ENCODE results near the gene PLA2G4A. TPM values are rescaled to one million over a fixed set of nuclear protein-coding genes. Genes with fewer than 3 reads are reported as not detected.

The PLA2G4A gene
- total and polyA plus RNA-seq, 2 donors (not counting 1 experiment from before 2014, with no cell fraction given): 0.15 TPM; not detected in 1

GRCh38 chr1:186848509-186849130 lies 19.9 kb downstream of the PLA2G4A start:
- Mint-ChIP-seq H3K27ac (no peak overlapping the region), H3K4me3 (no peak overlapping the region)
- H3K79me2 ChIP-seq (ENCODE audit: control insufficient read depth, insufficient read depth, low read length): no peaks in the 10 kb centered on the region

GRCh38 chr1:186849271-186849671 lies 20.5 kb downstream of the PLA2G4A start:
- no peaks in the 10 kb centered on the region for H3K4me1 ChIP-seq (ENCODE audit: control insufficient read depth in 2 of 2, insufficient read depth in 2 of 2, low read length in 2 of 2)
- H2AFZ ChIP-seq (ENCODE audit: insufficient read depth, low read depth, low read length, poor library complexity, severe bottlenecking): no peak overlapping the region
- H3K79me2 ChIP-seq (ENCODE audit: control insufficient read depth, insufficient read depth, low read length): no peaks in the 10 kb centered on the region
- no peak for DNase-seq
- H3K4me3 Mint-ChIP-seq: no peak overlapping the region
- ATAC-seq (ENCODE audit: low read depth): no peak
- no peak overlapping the region for H3K4me3 ChIP-seq (ENCODE audit: control extremely low read depth in 1 of 5, extremely low read depth in 1 of 5, insufficient read depth in 1 of 5, low read depth in 2 of 5, low read length in 4 of 5)
- no peaks in the 10 kb centered on the region for H3K9me3 Mint-ChIP-seq (ENCODE audit: insufficient read depth)
- no peaks in the 10 kb centered on the region for H3K4me1 Mint-ChIP-seq
- no peaks in the 10 kb centered on the region for H3K27me3 Mint-ChIP-seq
- H4K20me1 ChIP-seq (ENCODE audit: control insufficient read depth, insufficient read depth, low read length, poor library complexity, severe bottlenecking): no peaks in the 10 kb centered on the region
- no peak overlapping the region for H3K27ac ChIP-seq (ENCODE audit: low read length in 2 of 2)
- TF ChIP-seq EZH2 (IDR thresholded peaks at IDR 0.05; ENCODE audit: borderline replicate concordance, insufficient read depth, low read depth, low read length, poor library complexity, severe bottlenecking): no peak
- TF ChIP-seq, protein P1, sequence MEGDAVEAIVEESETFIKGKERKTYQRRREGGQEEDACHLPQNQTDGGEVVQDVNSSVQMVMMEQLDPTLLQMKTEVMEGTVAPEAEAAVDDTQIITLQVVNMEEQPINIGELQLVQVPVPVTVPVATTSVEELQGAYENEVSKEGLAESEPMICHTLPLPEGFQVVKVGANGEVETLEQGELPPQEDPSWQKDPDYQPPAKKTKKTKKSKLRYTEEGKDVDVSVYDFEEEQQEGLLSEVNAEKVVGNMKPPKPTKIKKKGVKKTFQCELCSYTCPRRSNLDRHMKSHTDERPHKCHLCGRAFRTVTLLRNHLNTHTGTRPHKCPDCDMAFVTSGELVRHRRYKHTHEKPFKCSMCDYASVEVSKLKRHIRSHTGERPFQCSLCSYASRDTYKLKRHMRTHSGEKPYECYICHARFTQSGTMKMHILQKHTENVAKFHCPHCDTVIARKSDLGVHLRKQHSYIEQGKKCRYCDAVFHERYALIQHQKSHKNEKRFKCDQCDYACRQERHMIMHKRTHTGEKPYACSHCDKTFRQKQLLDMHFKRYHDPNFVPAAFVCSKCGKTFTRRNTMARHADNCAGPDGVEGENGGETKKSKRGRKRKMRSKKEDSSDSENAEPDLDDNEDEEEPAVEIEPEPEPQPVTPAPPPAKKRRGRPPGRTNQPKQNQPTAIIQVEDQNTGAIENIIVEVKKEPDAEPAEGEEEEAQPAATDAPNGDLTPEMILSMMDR (IDR thresholded peaks at IDR 0.05): no peak
- no peak overlapping the region for H3K9ac ChIP-seq (ENCODE audit: low read length)
- WGBS (ENCODE audit: insufficient coverage): 33% methylated on average over 2 of the region's 5 CpGs
- ChIA-PET CTCF (no interaction called here), POLR2A (no interaction called here)
- intact Hi-C loops (cut with micrococcal nuclease): no loop called here
- H3K27me3 ChIP-seq (replicated peaks in 1 of 4; ENCODE audit: control extremely low read depth in 1 of 4, control insufficient read depth in 3 of 4, insufficient read depth in 4 of 4, low read length in 3 of 4): no peaks in the 10 kb centered on the region
- H3K9me3 ChIP-seq (ENCODE audit: control extremely low read depth in 1 of 3, control insufficient read depth in 2 of 3, insufficient read depth in 1 of 3, low read length in 2 of 3): no peaks in the 10 kb centered on the region
- no peak overlapping the region for H3K4me2 ChIP-seq (replicated peaks; ENCODE audit: low read depth, low read length, poor library complexity, severe bottlenecking)
- H3K27ac Mint-ChIP-seq: no peak overlapping the region
- no peaks in the 10 kb centered on the region for H3K36me3 ChIP-seq (replicated peaks in 1 of 2; ENCODE audit: control extremely low read depth in 1 of 2, control insufficient read depth in 1 of 2, extremely low read depth in 1 of 2, insufficient read depth in 2 of 2, low read length in 1 of 2)

More at GRCh38 chr1:186848509-186849130, 19.9 kb downstream of the PLA2G4A start:
- Mint-ChIP-seq H3K9me3 (ENCODE audit: insufficient read depth) (no peaks in the 10 kb centered on the region), H3K4me1 (no peaks in the 10 kb centered on the region), H3K27me3 (no peaks in the 10 kb centered on the region)
- H4K20me1 ChIP-seq (ENCODE audit: control insufficient read depth, insufficient read depth, low read length, poor library complexity, severe bottlenecking): no peaks in the 10 kb centered on the region
- no peak overlapping the region for H3K4me2 ChIP-seq (replicated peaks; ENCODE audit: low read depth, low read length, poor library complexity, severe bottlenecking)
- no peak for DNase-seq
- H3K9ac ChIP-seq (ENCODE audit: low read length): no peak overlapping the region
- H3K4me1 ChIP-seq (ENCODE audit: control insufficient read depth in 2 of 2, insufficient read depth in 2 of 2, low read length in 2 of 2): no peaks in the 10 kb centered on the region
- H3K27me3 ChIP-seq (replicated peaks in 1 of 4; ENCODE audit: control extremely low read depth in 1 of 4, control insufficient read depth in 3 of 4, insufficient read depth in 4 of 4, low read length in 3 of 4): no peaks in the 10 kb centered on the region
- no peaks in the 10 kb centered on the region for H3K36me3 ChIP-seq (replicated peaks in 1 of 2; ENCODE audit: control extremely low read depth in 1 of 2, control insufficient read depth in 1 of 2, extremely low read depth in 1 of 2, insufficient read depth in 2 of 2, low read length in 1 of 2)
- H3K27ac ChIP-seq (ENCODE audit: low read length in 2 of 2): no peak overlapping the region
- POLR2A ChIA-PET: no interaction called here
- no peak for ATAC-seq (ENCODE audit: low read depth)
- no peak for TF ChIP-seq EZH2 (IDR thresholded peaks at IDR 0.05; ENCODE audit: borderline replicate concordance, insufficient read depth, low read depth, low read length, poor library complexity, severe bottlenecking)
- no peaks in the 10 kb centered on the region for H3K9me3 ChIP-seq (ENCODE audit: control extremely low read depth in 1 of 3, control insufficient read depth in 2 of 3, insufficient read depth in 1 of 3, low read length in 2 of 3)
- intact Hi-C loops (cut with micrococcal nuclease): no loop called here
- H2AFZ ChIP-seq (ENCODE audit: insufficient read depth, low read depth, low read length, poor library complexity, severe bottlenecking): no peak overlapping the region
- CTCF ChIA-PET: no interaction called here
- no peak overlapping the region for H3K4me3 ChIP-seq (ENCODE audit: control extremely low read depth in 1 of 5, extremely low read depth in 1 of 5, insufficient read depth in 1 of 5, low read depth in 2 of 5, low read length in 4 of 5)

Data from B cell (primary cell).